D721Med (cell line): ENCODE data around the gene CERS6.

Experiments
- DNase-seq: peaks from one replicate; pipeline ENCODE4 v3.0.0; 2011; ENCODE audit warnings: low spot score; ENCODE audit not compliant: insufficient read length
- FAIRE-seq: peaks from 2 replicates; lab custom pipeline; 2011; peaks lifted over from hg19 to GRCh38; lab: Jason Lieb, UNC
- CTCF ChIP-seq: IDR thresholded peaks from 2 replicates; pipeline ENCODE4 v1.5.1; 2012; ENCODE audit warnings: mild to moderate bottlenecking, control low read depth; ENCODE audit not compliant: insufficient read depth; ENCODE audit errors: missing control alignments

The CERS6 gene

DNA sequence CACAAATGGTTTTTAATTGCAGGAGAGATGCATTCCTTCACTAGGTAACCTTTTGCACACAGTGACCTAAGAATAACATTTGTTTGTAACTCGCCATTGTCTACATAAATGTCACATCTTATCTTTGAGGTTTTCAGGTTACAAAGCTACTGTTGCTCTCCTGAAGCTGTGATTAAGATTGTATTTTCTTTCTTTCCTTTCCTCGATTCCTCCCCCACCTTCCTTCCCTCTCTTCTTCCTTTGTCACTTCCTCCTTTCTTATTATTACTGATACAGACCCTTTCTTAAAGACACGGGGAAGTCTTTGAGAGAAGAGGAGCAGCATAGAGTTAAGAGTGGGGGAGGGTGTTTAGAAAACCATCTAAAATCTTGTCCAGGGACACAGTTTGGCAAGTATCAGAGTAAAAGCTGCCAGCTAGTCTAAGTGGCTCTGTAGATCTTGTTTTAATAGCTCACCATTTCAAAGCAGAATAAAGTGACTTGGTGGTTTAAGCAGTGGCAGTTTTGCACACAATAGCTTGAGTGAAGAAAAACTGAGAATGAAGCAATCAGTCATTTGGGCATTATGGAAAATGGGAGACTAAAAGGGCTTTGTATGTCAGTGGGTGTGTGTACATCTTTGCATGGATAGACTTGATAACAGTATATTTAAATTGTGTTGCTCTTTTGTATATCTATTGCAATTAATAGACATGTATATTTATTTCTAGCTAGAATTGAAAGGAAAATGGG, 10.9 kb downstream of the CERS6 start:
- TF ChIP-seq CTCF, result no peak
- no peak for DNase-seq
- FAIRE-seq, result no peak

DNA sequence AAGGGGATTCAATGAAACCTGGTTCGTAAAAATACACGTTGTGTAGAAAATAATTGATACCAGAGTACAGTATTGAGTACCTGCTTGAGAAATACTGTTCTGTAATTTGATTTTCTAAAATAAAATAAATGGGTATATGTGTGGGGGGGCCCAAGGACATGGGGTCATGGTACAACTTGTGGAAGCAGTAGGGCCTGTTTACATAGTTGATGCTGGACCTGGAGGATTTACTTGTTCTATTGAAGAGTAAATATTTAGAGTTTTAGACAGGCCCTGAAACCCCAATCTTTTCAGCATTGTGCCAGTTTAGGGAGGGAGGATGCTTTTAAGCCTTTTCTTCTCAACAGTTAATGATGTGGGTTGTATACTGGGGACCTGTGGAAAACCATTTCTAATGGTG, 11.7 kb downstream of the CERS6 start:
- DNase-seq, result no peak
- TF ChIP-seq CTCF, result no peak
- no peak for FAIRE-seq

GRCh38 chr2:168468354-168468753, 12.3 kb downstream of the CERS6 start:
- DNase-seq (no peak), FAIRE-seq (no peak)
- TF ChIP-seq CTCF, result no peak

DNA sequence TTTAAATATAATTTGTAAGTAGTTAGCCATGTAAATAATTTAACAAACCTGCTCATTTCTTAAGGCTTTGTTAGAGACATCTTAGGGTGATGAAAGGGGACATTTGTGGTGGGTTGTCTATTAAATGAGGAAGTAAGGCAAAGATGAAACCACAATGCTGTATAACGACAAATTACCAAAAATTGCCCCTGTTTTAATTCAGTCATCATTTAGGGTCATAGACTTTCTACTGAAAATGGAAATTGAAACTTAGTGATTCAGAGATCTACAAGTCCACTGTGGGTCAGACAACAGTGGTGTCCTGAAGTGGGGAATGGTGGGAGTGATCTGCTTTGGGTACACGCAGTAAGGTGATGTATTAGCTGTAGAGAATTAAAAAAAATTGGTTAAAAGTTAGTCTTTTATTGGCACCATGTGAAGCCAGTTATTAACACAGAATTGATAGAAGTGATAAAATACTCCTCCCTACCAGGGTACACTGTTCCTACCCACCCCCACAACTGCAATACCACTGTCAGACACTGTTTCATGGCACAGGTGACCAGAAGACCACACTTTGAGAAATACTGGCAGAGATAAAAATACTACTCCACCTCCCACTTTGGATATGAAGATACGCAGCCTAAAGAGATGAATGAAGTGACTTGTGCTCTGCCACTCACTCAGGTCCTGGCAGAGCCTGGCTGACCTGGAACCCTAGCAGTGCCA, 13.4 kb downstream of the CERS6 start:
- DNase-seq (no peak), FAIRE-seq (no peak)
- no peak for TF ChIP-seq CTCF

GRCh38 chr2:168470320-168471162, 14.5 kb downstream of the CERS6 start:
- no peak for DNase-seq
- TF ChIP-seq CTCF, result no peak
- no peak for FAIRE-seq

GRCh38 chr2:168471163-168471475, 15.0 kb downstream of the CERS6 start:
- no peak for TF ChIP-seq CTCF
- no peak for DNase-seq
- FAIRE-seq, result no peak
